Measurements from ENCODE around the gene USP5.

Gene USP5

GRCh38 chr12:6851921-6852650, at the start of gene USP5:
TSS of gene USP5 (plus strand) at chr12:6852150. CDS start at chr12:6852180, 30 bp downstream.
- H3K4me3 ChIP-seq (ENCODE audit: low read depth, low read length): peak within 1 kb of the TSS; percentile 83
- TF ChIP-seq, protein P1, sequence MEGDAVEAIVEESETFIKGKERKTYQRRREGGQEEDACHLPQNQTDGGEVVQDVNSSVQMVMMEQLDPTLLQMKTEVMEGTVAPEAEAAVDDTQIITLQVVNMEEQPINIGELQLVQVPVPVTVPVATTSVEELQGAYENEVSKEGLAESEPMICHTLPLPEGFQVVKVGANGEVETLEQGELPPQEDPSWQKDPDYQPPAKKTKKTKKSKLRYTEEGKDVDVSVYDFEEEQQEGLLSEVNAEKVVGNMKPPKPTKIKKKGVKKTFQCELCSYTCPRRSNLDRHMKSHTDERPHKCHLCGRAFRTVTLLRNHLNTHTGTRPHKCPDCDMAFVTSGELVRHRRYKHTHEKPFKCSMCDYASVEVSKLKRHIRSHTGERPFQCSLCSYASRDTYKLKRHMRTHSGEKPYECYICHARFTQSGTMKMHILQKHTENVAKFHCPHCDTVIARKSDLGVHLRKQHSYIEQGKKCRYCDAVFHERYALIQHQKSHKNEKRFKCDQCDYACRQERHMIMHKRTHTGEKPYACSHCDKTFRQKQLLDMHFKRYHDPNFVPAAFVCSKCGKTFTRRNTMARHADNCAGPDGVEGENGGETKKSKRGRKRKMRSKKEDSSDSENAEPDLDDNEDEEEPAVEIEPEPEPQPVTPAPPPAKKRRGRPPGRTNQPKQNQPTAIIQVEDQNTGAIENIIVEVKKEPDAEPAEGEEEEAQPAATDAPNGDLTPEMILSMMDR (IDR thresholded peaks at IDR 0.05; ENCODE audit: low read depth, low read length, missing control alignments): no peak
- peak; percentile 99 for DNase-seq (ENCODE audit: low read depth)

- H3K4me3 ChIP-seq (ENCODE audit: low read depth, low read length): no peak overlapping the region
- DNase-seq (ENCODE audit: low read depth): no peak
These were observed 44.8 kb upstream of the USP5 start for GRCh38 chr12:6807170-6807569.

DNA sequence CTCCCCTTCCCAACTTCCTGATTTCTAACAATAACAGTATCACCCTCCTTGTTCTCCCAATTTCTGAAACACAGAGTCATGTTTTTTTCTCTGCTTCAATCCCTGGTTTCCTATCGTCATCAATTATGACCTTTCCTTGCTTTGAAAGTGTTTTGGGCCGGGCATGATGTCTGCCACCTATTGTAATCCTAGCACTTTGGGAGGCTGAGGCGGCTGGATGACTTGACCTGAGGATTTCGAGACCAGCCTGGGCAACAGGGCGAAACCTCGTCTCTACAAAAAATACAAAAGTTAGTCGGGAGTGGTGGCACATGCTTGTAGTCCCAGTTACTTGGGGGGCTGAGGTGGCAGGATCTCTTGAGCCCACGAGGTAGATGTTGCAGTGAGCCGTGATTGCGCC, 42.9 kb upstream of the USP5 start:
- no peak for DNase-seq (ENCODE audit: low read depth)
- TF ChIP-seq, protein P1 (IDR thresholded peaks at IDR 0.05; ENCODE audit: low read depth, low read length, missing control alignments): no peak
- H3K4me3 ChIP-seq (ENCODE audit: low read depth, low read length): no peak overlapping the region

More at GRCh38 chr12:6807170-6807569, 44.8 kb upstream of the USP5 start:
- TF ChIP-seq, protein P1 (IDR thresholded peaks at IDR 0.05; ENCODE audit: low read depth, low read length, missing control alignments): no peak

DNA sequence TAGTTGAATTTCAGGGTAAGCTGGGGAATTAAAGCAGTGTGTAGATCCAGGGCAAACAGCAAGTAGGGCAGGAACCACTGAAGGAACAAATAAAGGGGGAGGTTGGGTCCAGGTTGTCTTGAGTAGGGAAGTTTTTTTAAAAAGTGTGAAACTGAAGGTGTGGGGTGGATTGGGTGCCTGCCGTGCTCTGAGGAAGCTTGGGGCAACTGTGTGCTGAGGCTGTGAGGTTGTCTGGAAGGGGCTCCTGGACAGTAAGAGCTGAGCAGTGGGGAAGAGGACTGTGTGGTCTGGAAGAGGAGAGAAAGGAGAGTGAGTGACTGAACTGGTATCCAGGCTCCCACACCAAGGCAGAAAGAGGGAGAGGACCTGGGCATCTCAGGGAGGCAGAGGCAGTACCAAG, 41.2 kb upstream of the USP5 start:
- no peak overlapping the region for H3K4me3 ChIP-seq (ENCODE audit: low read depth, low read length)
- DNase-seq (ENCODE audit: low read depth): no peak
- TF ChIP-seq, protein P1 (IDR thresholded peaks at IDR 0.05; ENCODE audit: low read depth, low read length, missing control alignments): no peak

GRCh38 chr12:6813363-6813762, 38.6 kb upstream of the USP5 start:
- TF ChIP-seq, protein P1 (IDR thresholded peaks at IDR 0.05; ENCODE audit: low read depth, low read length, missing control alignments): no peak
- H3K4me3 ChIP-seq (ENCODE audit: low read depth, low read length): no peak overlapping the region
- DNase-seq (ENCODE audit: low read depth): no peak

DNA sequence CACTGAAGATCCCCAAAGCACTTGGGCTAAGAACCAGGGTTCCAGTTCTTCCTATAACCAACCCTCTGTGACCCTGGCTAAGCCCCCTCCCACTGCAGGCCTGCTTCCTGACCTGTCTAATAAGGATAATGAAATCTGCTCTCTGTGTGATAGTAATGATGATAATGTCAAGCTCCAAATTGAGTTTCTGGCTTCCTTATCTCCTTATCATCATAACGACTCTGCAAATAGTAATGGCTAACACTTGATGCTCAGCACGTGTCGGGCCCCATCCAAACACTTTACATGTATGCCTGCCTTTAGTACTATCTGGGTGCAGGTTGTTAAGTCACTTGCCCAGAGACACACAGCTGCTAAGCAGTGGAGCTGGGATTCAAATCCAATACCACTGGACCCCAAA, 35.4 kb upstream of the USP5 start:
- no peak for DNase-seq (ENCODE audit: low read depth)
- H3K4me3 ChIP-seq (ENCODE audit: low read depth, low read length): no peak overlapping the region
- TF ChIP-seq, protein P1 (IDR thresholded peaks at IDR 0.05; ENCODE audit: low read depth, low read length, missing control alignments): no peak

- H3K4me3 ChIP-seq (ENCODE audit: low read depth, low read length): no peak overlapping the region
- TF ChIP-seq, protein P1 (IDR thresholded peaks at IDR 0.05; ENCODE audit: low read depth, low read length, missing control alignments): no peak
- DNase-seq (ENCODE audit: low read depth): no peak
These were observed 34.9 kb upstream of the USP5 start for GRCh38 chr12:6817098-6817497.

Data from GM12864 (cell line).